Common myeloid progenitor, CD34-positive (primary cell): ENCODE data around the gene SPACA7.

Source experiments
- CTCF ChIA-PET: fragments of 350-600 bp; sonication (Branson Sonifier 250); formaldehyde crosslinking; loops from one replicate; lab custom pipeline; 2021; ENCODE audit warnings: antibody characterized with exemption; lab: Charles Lee
- POLR2A ChIA-PET: fragments of 350-600 bp; sonication (Branson Sonifier 250); formaldehyde crosslinking; loops from one replicate; lab custom pipeline; 2021; ENCODE audit warnings: antibody characterized with exemption; lab: Charles Lee
- DNase-seq, 3 donors: peaks; one replicate each; pipeline versions ENCODE4 v3.0.0 to v3.0.0-alpha.2; 2013
- H3K27ac ChIP-seq, 2 experiments: 1 replicate in 1 of 2; 2 replicates in 1 of 2; pipeline ENCODE4 v1.7.0; 2013; ENCODE audit warnings: inconsistent platforms in 2 of 2, low read length in 2 of 2, mild to moderate bottlenecking in 2 of 2, low read depth in 1 of 2, moderate library complexity in 1 of 2; ENCODE audit not compliant: severe bottlenecking in 2 of 2, insufficient read depth in 1 of 2, poor library complexity in 1 of 2
- H3K27me3 ChIP-seq, 5 experiments: replicated peaks in 2 of 5; 1 replicate in 3 of 5; 2 replicates in 2 of 5; pipeline versions ENCODE4 v1.6.1 to v1.7.0; 2013; ENCODE audit warnings: low read length in 4 of 5, mild to moderate bottlenecking in 2 of 5, moderate library complexity in 2 of 5, inconsistent platforms in 1 of 5; ENCODE audit not compliant: insufficient read depth in 5 of 5, control insufficient read depth in 4 of 5
- H3K36me3 ChIP-seq, 4 experiments: 1 replicate in 2 of 4; 2 replicates in 2 of 4; pipeline versions ENCODE4 v1.6.1 to v1.7.0; 2013; ENCODE audit warnings: low read length in 3 of 4, control low read depth in 1 of 4, mild to moderate bottlenecking in 1 of 4; ENCODE audit not compliant: control insufficient read depth in 4 of 4, insufficient read depth in 4 of 4
- H3K4me1 ChIP-seq, 4 experiments: 1 replicate in 3 of 4; 2 replicates in 1 of 4; pipeline versions ENCODE4 v1.6.1 to v1.7.1; 2013; ENCODE audit warnings: low read length in 3 of 4, mild to moderate bottlenecking in 3 of 4, control low read depth in 1 of 4, inconsistent platforms in 1 of 4, moderate library complexity in 1 of 4; ENCODE audit not compliant: control insufficient read depth in 4 of 4, insufficient read depth in 4 of 4; ENCODE audit errors: control extremely low read depth in 1 of 4
- H3K4me3 ChIP-seq, 7 experiments: 1 replicate in 4 of 7; 2 replicates in 3 of 7; pipeline versions ENCODE4 v1.5.1 to v1.7.0; 2013; ENCODE audit warnings: mild to moderate bottlenecking in 7 of 7, low read length in 6 of 7, moderate library complexity in 6 of 7, inconsistent platforms in 2 of 7, low read depth in 2 of 7, control low read depth in 1 of 7; ENCODE audit not compliant: insufficient read depth in 4 of 7, control insufficient read depth in 1 of 7; ENCODE audit errors: extremely low read depth in 1 of 7
- H3K9me3 ChIP-seq, 5 experiments: 1 replicate in 4 of 5; 2 replicates in 1 of 5; pipeline versions ENCODE4 v1.6.1 to v1.7.1; 2013; ENCODE audit warnings: low read length in 4 of 5, mild to moderate bottlenecking in 2 of 5, inconsistent platforms in 1 of 5, low read depth in 1 of 5, moderate library complexity in 1 of 5; ENCODE audit not compliant: control insufficient read depth in 4 of 5, insufficient read depth in 2 of 5; ENCODE audit errors: control extremely low read depth in 1 of 5
- WGBS: methylation state at CpG from one replicate; pipeline ENCODE4 v1.1.5; 2013; ENCODE audit not compliant: insufficient coverage; 5-methylcytosine and 5-hydroxymethylcytosine counted together

The SPACA7 gene

GRCh38 chr13:112465251-112466131, 89.3 kb downstream of the SPACA7 start:
- no peak overlapping the region for H3K27ac ChIP-seq
- DNase-seq: no peak
- ChIA-PET POLR2A (no interaction called here), CTCF (no interaction called here)
- WGBS: 96% methylated on average over 32 of the region's 35 CpGs
- peaks cover 3 to 28% (median 8%) of the 10 kb centered on the region in 5 experiments for H3K9me3 ChIP-seq
- H3K4me1 ChIP-seq: peaks cover 0 to 5% (median 0%) of the 10 kb centered on the region in 4 experiments
- H3K27me3 ChIP-seq: peaks cover 0 to 35% (median 4%) of the 10 kb centered on the region in 5 experiments
- H3K36me3 ChIP-seq: no peaks in the 10 kb centered on the region
- H3K4me3 ChIP-seq: no peak overlapping the region

GRCh38 chr13:112466132-112467058, 90.2 kb downstream of the SPACA7 start:
- no peak for DNase-seq
- ChIA-PET POLR2A (no interaction called here), CTCF (no interaction called here)
- WGBS: 81% methylated on average over 36 of the region's 40 CpGs
- H3K27ac ChIP-seq: no peak overlapping the region
- H3K4me1 ChIP-seq: no peaks in the 10 kb centered on the region
- H3K4me3 ChIP-seq: no peak overlapping the region
- H3K36me3 ChIP-seq: no peaks in the 10 kb centered on the region
- H3K9me3 ChIP-seq: peaks cover 3 to 28% (median 8%) of the 10 kb centered on the region in 5 experiments
- H3K27me3 ChIP-seq: peaks cover 0 to 31% (median 4%) of the 10 kb centered on the region in 5 experiments

- 86% methylated on average over 14 of the region's 19 CpGs for whole genome bisulfite sequencing
- POLR2A ChIA-PET: no interaction called here
- CTCF ChIA-PET: no interaction called here
Measured at GRCh38 chr13:112467236-112467635, 91.1 kb downstream of the SPACA7 start.

GRCh38 chr13:112468069-112468468, 91.9 kb downstream of the SPACA7 start:
- ChIA-PET CTCF (interaction anchor here (1.0 kb wide), 1 partner anchor 25 kb away, joined by 3 read pairs; no protein-coding TSS in a partner anchor), POLR2A (no interaction called here)
- no peak overlapping the region for H3K4me3 ChIP-seq
- H3K4me1 ChIP-seq: no peaks in the 10 kb centered on the region
- no peak for DNase-seq
- 91% methylated on average over 6 of the region's 10 CpGs for WGBS
- H3K27me3 ChIP-seq: peaks cover 0 to 21% (median 0%) of the 10 kb centered on the region in 5 experiments
- H3K27ac ChIP-seq: no peak overlapping the region
- H3K9me3 ChIP-seq: peaks cover 0 to 16% (median 0%) of the 10 kb centered on the region in 5 experiments
- H3K36me3 ChIP-seq: no peaks in the 10 kb centered on the region

More at GRCh38 chr13:112467236-112467635, 91.1 kb downstream of the SPACA7 start:
- Histone ChIP-seq H3K27me3 (peaks cover 0 to 26% (median 3%) of the 10 kb centered on the region in 5 experiments), H3K27ac (no peak overlapping the region), H3K4me1 (no peaks in the 10 kb centered on the region), H3K36me3 (no peaks in the 10 kb centered on the region), H3K4me3 (no peak overlapping the region), H3K9me3 (peaks cover 0 to 20% (median 3%) of the 10 kb centered on the region in 5 experiments)
- DNase-seq: no peak

- no peaks in the 10 kb centered on the region for H3K36me3 ChIP-seq
- no peaks in the 10 kb centered on the region for H3K4me1 ChIP-seq
- H3K27me3 ChIP-seq: peaks cover 0 to 21% (median 0%) of the 10 kb centered on the region in 5 experiments
- H3K9me3 ChIP-seq: peaks cover 0 to 12% (median 0%) of the 10 kb centered on the region in 5 experiments
- 90% methylated on average over 14 of the region's 14 CpGs for WGBS
- no peak overlapping the region for H3K4me3 ChIP-seq
- ChIA-PET CTCF (interaction anchor here (1.0 to 1.6 kb wide), 2 partner anchors 26 kb away, joined by 3 to 6 read pairs; no protein-coding TSS in a partner anchor), POLR2A (no interaction called here)
- no peak overlapping the region for H3K27ac ChIP-seq
- DNase-seq: no peak
Measured at GRCh38 chr13:112469071-112469745, 93.1 kb downstream of the SPACA7 start.

- Histone ChIP-seq H3K27me3 (peaks cover 0 to 6% (median 0%) of the 10 kb centered on the region in 5 experiments), H3K4me1 (no peaks in the 10 kb centered on the region), H3K27ac (no peak overlapping the region), H3K9me3 (peaks cover 0 to 6% (median 1%) of the 10 kb centered on the region in 5 experiments), H3K4me3 (no peak overlapping the region), H3K36me3 (no peaks in the 10 kb centered on the region)
- DNase-seq: no peak
- CTCF ChIA-PET: interaction anchor here (0.6 kb wide), 1 partner anchor 22 kb away, joined by 4 read pairs; no protein-coding TSS in a partner anchor
- WGBS: 100% methylated on average over 2 of the region's 5 CpGs
- POLR2A ChIA-PET: interaction anchor here (0.6 kb wide), 2 partner anchors 280 to 1662 kb away, joined by 5 to 6 read pairs; no protein-coding TSS in a partner anchor
Measured at GRCh38 chr13:112473818-112474217, 97.7 kb downstream of the SPACA7 start.
